ENCODE measurements around the gene ZMYND11.

GRCh38 chr10:129810-130209 lies 5.4 kb upstream of the ZMYND11 start:
- TF ChIP-seq POLR2AphosphoS5 (IDR thresholded peaks at IDR 0.05; ENCODE audit: low read depth, low read length) (no peak), POLR2A (IDR thresholded peaks at IDR 0.05; ENCODE audit: low read depth, low read length) (no peak)

Measured in GM12892 (cell line).